HepG2 (cell line): Measurements from ENCODE around the gene MAPK14. TPM values are rescaled to one million over a fixed set of nuclear protein-coding genes. Genes with fewer than 3 reads are reported as not detected.

Experiments
- ATAC-seq: fragments of 200-7000 bp; cut with Tn5 transposase; 3 replicates; pipeline ENCODE4 v1.9.1; 2020; ENCODE audit warnings: mild to moderate bottlenecking, moderate library complexity
- BruUV-seq: library from RNA; stranded (reverse); fragments of 400-500 nt; replicated peaks from 2 replicates; lab custom pipeline; 2021; lab: Mats Ljungman, UMichigan
- CTCF ChIA-PET: fragments of 300-600 bp; formaldehyde crosslinking; extraction: SDS; loops from one replicate; lab custom pipeline; 2021; ENCODE audit warnings: low total read pairs, inconsistent platforms, low intra/inter-chr PET ratio; lab: Yijun Ruan, JAX
- POLR2A ChIA-PET: fragments of 350-600 bp; sonication (Branson Sonifier 250); formaldehyde crosslinking; loops from one replicate; lab custom pipeline; 2020; ENCODE audit warnings: antibody characterized with exemption, inconsistent platforms; lab: Yijun Ruan, JAX
- DNase-seq: peaks from one replicate; pipeline ENCODE4 v3.0.0-alpha.2; 2015; ENCODE audit warnings: low spot score
- FAIRE-seq: peaks from 3 replicates; lab custom pipeline; 2011; peaks lifted over from hg19 to GRCh38; lab: Jason Lieb, UNC
- H2AFZ ChIP-seq: one replicate; pipeline ENCODE4 v1.6.1; 2011; ENCODE audit warnings: low read length, inconsistent platforms
- H3K27ac ChIP-seq: fragments of 300-600 bp; 3 replicates; pipeline ENCODE4 v1.8.0; 2011; ENCODE audit warnings: mixed run types, mild to moderate bottlenecking, mixed read lengths, low read length, inconsistent platforms; ENCODE audit not compliant: insufficient read depth; ENCODE audit errors: extremely low read length
- H3K27me3 ChIP-seq, 2 experiments: fragments of 200-600 bp in 1 of 2; 2 replicates in 1 of 2; 3 replicates in 1 of 2; pipeline versions ENCODE4 v1.6.0 to v1.8.0; 2011; ENCODE audit warnings: low read length in 2 of 2, mild to moderate bottlenecking in 2 of 2, moderate library complexity in 2 of 2, inconsistent platforms in 1 of 2; ENCODE audit not compliant: insufficient read depth in 2 of 2, control insufficient read depth in 1 of 2
- H3K36me3 ChIP-seq, 2 experiments: fragments of 200-600 bp in 1 of 2; replicated peaks in 1 of 2; 2 replicates in 1 of 2; 3 replicates in 1 of 2; pipeline versions ENCODE4 v1.5.1 to v1.8.0; 2011; ENCODE audit warnings: low read length in 2 of 2, inconsistent platforms in 1 of 2; ENCODE audit not compliant: insufficient read depth in 2 of 2, control insufficient read depth in 1 of 2
- H3K4me1 ChIP-seq: 2 replicates; pipeline ENCODE4 v1.5.1; 2012; ENCODE audit warnings: low read length, inconsistent platforms; ENCODE audit not compliant: insufficient read depth
- H3K4me2 ChIP-seq: 2 replicates; pipeline ENCODE4 v1.6.0; 2011; ENCODE audit warnings: low read depth, low read length, inconsistent platforms
- H3K4me3 ChIP-seq, 3 experiments: fragments of 200-600 bp in 1 of 3; sonication (generic), shearing (Covaris generic) in 1 of 3; replicated peaks in 1 of 3; 2 replicates each; pipeline ENCODE4 v1.5.1; 2011 to 2016; ENCODE audit warnings: low read length in 3 of 3, inconsistent platforms in 2 of 3, low read depth in 2 of 3, mild to moderate bottlenecking in 2 of 3, control low read depth in 1 of 3, mixed read lengths in 1 of 3; ENCODE audit not compliant: insufficient read depth in 1 of 3
- H3K79me2 ChIP-seq: one replicate; pipeline ENCODE4 v1.6.1; 2011; ENCODE audit warnings: low read length, inconsistent platforms; ENCODE audit not compliant: insufficient read depth
- H3K9ac ChIP-seq: 2 replicates; pipeline ENCODE4 v1.6.0; 2011; ENCODE audit warnings: mild to moderate bottlenecking, low read depth, low read length, inconsistent platforms; ENCODE audit not compliant: insufficient read depth
- H3K9me3 ChIP-seq: 2 replicates; pipeline ENCODE4 v1.5.1; 2012; ENCODE audit warnings: mild to moderate bottlenecking, low read length
- H4K20me1 ChIP-seq: 2 replicates; pipeline ENCODE4 v1.6.0; 2011; ENCODE audit warnings: inconsistent platforms, mild to moderate bottlenecking, low read length, moderate library complexity; ENCODE audit not compliant: insufficient read depth
- ARNTL ChIP-seq: sonication (generic); formaldehyde crosslinking; IDR thresholded peaks from 2 replicates; pipeline ENCODE4 v1.4.0; 2020; ENCODE audit warnings: mild to moderate bottlenecking, missing genetic modification reagents
- CEBPB ChIP-seq: IDR thresholded peaks from 2 replicates; pipeline ENCODE4 v1.6.1; 2011; ENCODE audit warnings: low read depth, low read length, improper control_type of control experiment, borderline replicate concordance
- ETS1 ChIP-seq: sonication (generic); formaldehyde crosslinking; IDR thresholded peaks from 2 replicates; pipeline ENCODE4 v1.4.0; 2020; ENCODE audit warnings: missing genetic modification reagents
- MAF1 ChIP-seq: sonication (generic); formaldehyde crosslinking; IDR thresholded peaks from 2 replicates; pipeline ENCODE4 v1.5.0; 2020; ENCODE audit warnings: missing genetic modification reagents, borderline replicate concordance
- MAFK ChIP-seq, 2 experiments: IDR thresholded peaks in 1 of 2; conservative IDR thresholded peaks in 1 of 2; 2 replicates each; pipeline ENCODE4 v1.6.1; 2011; ENCODE audit warnings: improper control_type of control experiment in 2 of 2, low read length in 2 of 2
- STAT5B ChIP-seq: sonication (generic); formaldehyde crosslinking; IDR thresholded peaks from 2 replicates; pipeline ENCODE4 v1.4.0; 2020; ENCODE audit warnings: missing genetic modification reagents
- ZNF570 ChIP-seq: sonication (generic); formaldehyde crosslinking; IDR thresholded peaks from 2 replicates; pipeline ENCODE4 v1.4.0; 2020; ENCODE audit warnings: mild to moderate bottlenecking, missing genetic modification reagents, borderline replicate concordance
- whole genome bisulfite sequencing: methylation state at CpG from one replicate; pipeline ENCODE4 v1.1.6; 2017; ENCODE audit warnings: low lambda C conversion rate; 5-methylcytosine and 5-hydroxymethylcytosine counted together
- in situ Hi-C: cut with HindIII; loops from 2 replicates; pipeline ENCODE4 v1.10.0; 2017; ENCODE audit warnings: low pct_unique_long_range_greater_than_20kb; ENCODE audit not compliant: extremely low pct_ligation_motif_present
- intact Hi-C: fragments of 100-400 bp; cut with micrococcal nuclease; formaldehyde crosslinking; loops from one replicate; pipeline ENCODE4 v1.10.0; 2022; ENCODE audit not compliant: unreplicated experiment
- polyA plus RNA-seq, 8 experiments: library from polyadenylated mRNA; depleted of rRNA in 3 of 8; stranded (reverse) in 7 of 8; unstranded in 1 of 8; fragments of >200 nt; fragmentation: Illumina TruSeq in 4 of 8; extraction: Trizol in 4 of 8; gene quantifications; 2 replicates each; pipeline versions ENCODE4 v1.2.1 to v1.2.3, GENCODE V29; 2011 to 2016; ENCODE audit warnings: low read depth in 4 of 8, missing spikeins in 1 of 8, mixed read lengths in 1 of 8; ENCODE audit not compliant: insufficient read depth in 1 of 8
- total RNA-seq, 5 experiments: library from RNA; depleted of rRNA; stranded (reverse); fragments of >200 nt; fragmentation: Illumina TruSeq; extraction: Trizol; gene quantifications; 2 replicates each; pipeline ENCODE4 v1.2.3, GENCODE V29; 2016; ENCODE audit warnings: low read depth in 1 of 5

The MAPK14 gene
- total and polyA plus RNA-seq, 2 of the 13 experiments (the other 11 are each of a cell fraction or from before 2014, with no cell fraction given), result 66.3 to 67.3 TPM

- no peak for DNase-seq
- H3K27ac ChIP-seq, result no peak overlapping the region
- peaks cover 88% of the 10 kb centered on the region for H3K79me2 ChIP-seq
- TF ChIP-seq ETS1 (CRISPR knock-in tag), result no peak
- TF ChIP-seq STAT5B (CRISPR knock-in tag), result no peak
- TF ChIP-seq ZNF570 (CRISPR knock-in tag), result no peak
- peak; percentile 17; the same call in 1 of the 2 replicates for TF ChIP-seq CEBPB
- no peak for TF ChIP-seq ARNTL (CRISPR knock-in tag)
- POLR2A ChIA-PET, result no interaction called here
- 0 out of 2 replicates have a peak, but pooled peaks cover 6% of the 10 kb centered on the region for H3K4me1 ChIP-seq
- no peak overlapping the region for H2AFZ ChIP-seq
- 92% methylated on average over 16 of the region's 16 CpGs for WGBS
- FAIRE-seq, result no peak
- intact Hi-C loops, result no loop called here
- no peaks in the 10 kb centered on the region for H3K27me3 ChIP-seq
- H4K20me1 ChIP-seq, result peaks cover 20% of the 10 kb centered on the region
- peaks cover 1 to 33% of the 10 kb centered on the region in 2 experiments; a peak in 4 of 5 replicates for H3K36me3 ChIP-seq
- H3K9me3 ChIP-seq, result no peaks in the 10 kb centered on the region
- no peak for ATAC-seq
- in situ Hi-C loops, result no loop called here
- H3K9ac ChIP-seq, result no peak overlapping the region
- no peak overlapping the region for H3K4me3 ChIP-seq
- no TSS peak for BruUV-seq
- CTCF ChIA-PET, result no interaction called here
- no peak overlapping the region for H3K4me2 ChIP-seq
These were observed 23.5 kb downstream of the MAPK14 start for GRCh38 chr6:36050947-36051710.

- CTCF ChIA-PET, result no interaction called here
- no peak for ATAC-seq
- in situ Hi-C loops (no loop called here), intact Hi-C loops (no loop called here)
- FAIRE-seq, result no peak
- Histone ChIP-seq H3K36me3 (peaks cover 0 to 40% of the 10 kb centered on the region in 2 experiments; a peak in 3 of 5 replicates), H3K4me2 (no peak overlapping the region), H3K27me3 (no peaks in the 10 kb centered on the region), H3K9ac (no peak overlapping the region), H3K79me2 (peaks cover 88% of the 10 kb centered on the region), H3K27ac (no peak overlapping the region), H3K4me3 (no peak overlapping the region), H3K4me1 (0 out of 2 replicates have a peak, but pooled peaks cover 6% of the 10 kb centered on the region), H3K9me3 (no peaks in the 10 kb centered on the region), H2AFZ (no peak overlapping the region)
- BruUV-seq, result no TSS peak
- POLR2A ChIA-PET, result no interaction called here
- 97% methylated on average over 2 of the region's 2 CpGs for WGBS
- no peak for DNase-seq
- TF ChIP-seq MAF1 (no peak), MAFK (conservative IDR thresholded peaks at IDR 0.05 in 1 of 2, IDR thresholded peaks at IDR 0.05 in 1 of 2; ENCODE audit: low read length in 2 of 2) (peak in 1 of 2 experiments; percentile 33; a peak in 1 of 4 replicates)
- TF ChIP-seq, all 625 proteins: peak for 1
- peaks cover 20% of the 10 kb centered on the region for H4K20me1 ChIP-seq
These were observed 24.5 kb downstream of the MAPK14 start for GRCh38 chr6:36052097-36052496.
